ENCODE results near the gene EZR. TPM values are rescaled to one million over a fixed set of nuclear protein-coding genes. Genes with fewer than 3 reads are reported as not detected.

EZR gene
- total and polyA plus RNA-seq, 2 of the 8 experiments (the other 6 are each of a cell fraction or from before 2014, with no cell fraction given): 122 to 286 TPM

DNA sequence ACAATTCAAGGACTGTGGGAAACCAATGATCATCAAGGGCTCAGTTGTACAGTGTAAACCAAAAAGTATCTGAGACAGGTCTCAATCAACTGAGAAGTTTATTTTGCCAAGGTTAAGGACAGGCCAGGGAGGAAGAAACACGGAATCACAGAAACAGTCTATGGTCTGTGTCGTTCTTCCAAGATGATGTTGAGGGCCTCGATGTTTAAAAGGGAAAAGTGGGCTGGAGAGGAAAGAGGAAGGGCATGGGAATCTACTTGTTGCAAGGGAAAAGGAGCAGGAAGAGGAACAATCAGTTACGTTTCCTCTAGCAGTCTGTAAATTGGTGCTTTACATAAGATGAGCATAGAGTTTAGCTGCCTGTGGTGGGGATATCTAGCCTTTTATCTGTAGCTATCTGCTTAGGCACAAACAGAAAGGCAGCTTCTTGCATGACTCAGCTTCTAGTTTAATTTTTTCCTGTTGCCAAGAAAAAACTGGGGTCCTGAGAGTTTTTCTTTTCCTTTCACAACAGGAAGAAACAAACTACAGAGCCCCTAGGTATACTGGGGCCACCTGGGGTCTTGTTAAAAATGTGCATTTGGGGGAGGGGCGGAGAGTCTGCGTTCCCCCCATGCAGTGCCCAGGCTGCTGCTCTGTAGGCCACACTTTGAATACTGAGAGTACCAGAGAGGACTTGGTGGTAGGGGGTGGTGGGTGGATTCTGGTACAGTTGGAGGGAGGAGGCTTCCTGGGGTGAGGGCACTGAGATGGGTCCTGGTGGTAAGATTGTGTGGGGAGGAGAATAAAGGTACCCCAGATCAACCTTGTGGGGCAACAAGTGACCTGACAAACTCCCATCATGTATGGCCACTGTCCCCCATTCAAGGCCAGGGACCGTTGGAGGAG, 35.3 kb upstream of the EZR start (continued):
- TF ChIP-seq, protein P1, sequence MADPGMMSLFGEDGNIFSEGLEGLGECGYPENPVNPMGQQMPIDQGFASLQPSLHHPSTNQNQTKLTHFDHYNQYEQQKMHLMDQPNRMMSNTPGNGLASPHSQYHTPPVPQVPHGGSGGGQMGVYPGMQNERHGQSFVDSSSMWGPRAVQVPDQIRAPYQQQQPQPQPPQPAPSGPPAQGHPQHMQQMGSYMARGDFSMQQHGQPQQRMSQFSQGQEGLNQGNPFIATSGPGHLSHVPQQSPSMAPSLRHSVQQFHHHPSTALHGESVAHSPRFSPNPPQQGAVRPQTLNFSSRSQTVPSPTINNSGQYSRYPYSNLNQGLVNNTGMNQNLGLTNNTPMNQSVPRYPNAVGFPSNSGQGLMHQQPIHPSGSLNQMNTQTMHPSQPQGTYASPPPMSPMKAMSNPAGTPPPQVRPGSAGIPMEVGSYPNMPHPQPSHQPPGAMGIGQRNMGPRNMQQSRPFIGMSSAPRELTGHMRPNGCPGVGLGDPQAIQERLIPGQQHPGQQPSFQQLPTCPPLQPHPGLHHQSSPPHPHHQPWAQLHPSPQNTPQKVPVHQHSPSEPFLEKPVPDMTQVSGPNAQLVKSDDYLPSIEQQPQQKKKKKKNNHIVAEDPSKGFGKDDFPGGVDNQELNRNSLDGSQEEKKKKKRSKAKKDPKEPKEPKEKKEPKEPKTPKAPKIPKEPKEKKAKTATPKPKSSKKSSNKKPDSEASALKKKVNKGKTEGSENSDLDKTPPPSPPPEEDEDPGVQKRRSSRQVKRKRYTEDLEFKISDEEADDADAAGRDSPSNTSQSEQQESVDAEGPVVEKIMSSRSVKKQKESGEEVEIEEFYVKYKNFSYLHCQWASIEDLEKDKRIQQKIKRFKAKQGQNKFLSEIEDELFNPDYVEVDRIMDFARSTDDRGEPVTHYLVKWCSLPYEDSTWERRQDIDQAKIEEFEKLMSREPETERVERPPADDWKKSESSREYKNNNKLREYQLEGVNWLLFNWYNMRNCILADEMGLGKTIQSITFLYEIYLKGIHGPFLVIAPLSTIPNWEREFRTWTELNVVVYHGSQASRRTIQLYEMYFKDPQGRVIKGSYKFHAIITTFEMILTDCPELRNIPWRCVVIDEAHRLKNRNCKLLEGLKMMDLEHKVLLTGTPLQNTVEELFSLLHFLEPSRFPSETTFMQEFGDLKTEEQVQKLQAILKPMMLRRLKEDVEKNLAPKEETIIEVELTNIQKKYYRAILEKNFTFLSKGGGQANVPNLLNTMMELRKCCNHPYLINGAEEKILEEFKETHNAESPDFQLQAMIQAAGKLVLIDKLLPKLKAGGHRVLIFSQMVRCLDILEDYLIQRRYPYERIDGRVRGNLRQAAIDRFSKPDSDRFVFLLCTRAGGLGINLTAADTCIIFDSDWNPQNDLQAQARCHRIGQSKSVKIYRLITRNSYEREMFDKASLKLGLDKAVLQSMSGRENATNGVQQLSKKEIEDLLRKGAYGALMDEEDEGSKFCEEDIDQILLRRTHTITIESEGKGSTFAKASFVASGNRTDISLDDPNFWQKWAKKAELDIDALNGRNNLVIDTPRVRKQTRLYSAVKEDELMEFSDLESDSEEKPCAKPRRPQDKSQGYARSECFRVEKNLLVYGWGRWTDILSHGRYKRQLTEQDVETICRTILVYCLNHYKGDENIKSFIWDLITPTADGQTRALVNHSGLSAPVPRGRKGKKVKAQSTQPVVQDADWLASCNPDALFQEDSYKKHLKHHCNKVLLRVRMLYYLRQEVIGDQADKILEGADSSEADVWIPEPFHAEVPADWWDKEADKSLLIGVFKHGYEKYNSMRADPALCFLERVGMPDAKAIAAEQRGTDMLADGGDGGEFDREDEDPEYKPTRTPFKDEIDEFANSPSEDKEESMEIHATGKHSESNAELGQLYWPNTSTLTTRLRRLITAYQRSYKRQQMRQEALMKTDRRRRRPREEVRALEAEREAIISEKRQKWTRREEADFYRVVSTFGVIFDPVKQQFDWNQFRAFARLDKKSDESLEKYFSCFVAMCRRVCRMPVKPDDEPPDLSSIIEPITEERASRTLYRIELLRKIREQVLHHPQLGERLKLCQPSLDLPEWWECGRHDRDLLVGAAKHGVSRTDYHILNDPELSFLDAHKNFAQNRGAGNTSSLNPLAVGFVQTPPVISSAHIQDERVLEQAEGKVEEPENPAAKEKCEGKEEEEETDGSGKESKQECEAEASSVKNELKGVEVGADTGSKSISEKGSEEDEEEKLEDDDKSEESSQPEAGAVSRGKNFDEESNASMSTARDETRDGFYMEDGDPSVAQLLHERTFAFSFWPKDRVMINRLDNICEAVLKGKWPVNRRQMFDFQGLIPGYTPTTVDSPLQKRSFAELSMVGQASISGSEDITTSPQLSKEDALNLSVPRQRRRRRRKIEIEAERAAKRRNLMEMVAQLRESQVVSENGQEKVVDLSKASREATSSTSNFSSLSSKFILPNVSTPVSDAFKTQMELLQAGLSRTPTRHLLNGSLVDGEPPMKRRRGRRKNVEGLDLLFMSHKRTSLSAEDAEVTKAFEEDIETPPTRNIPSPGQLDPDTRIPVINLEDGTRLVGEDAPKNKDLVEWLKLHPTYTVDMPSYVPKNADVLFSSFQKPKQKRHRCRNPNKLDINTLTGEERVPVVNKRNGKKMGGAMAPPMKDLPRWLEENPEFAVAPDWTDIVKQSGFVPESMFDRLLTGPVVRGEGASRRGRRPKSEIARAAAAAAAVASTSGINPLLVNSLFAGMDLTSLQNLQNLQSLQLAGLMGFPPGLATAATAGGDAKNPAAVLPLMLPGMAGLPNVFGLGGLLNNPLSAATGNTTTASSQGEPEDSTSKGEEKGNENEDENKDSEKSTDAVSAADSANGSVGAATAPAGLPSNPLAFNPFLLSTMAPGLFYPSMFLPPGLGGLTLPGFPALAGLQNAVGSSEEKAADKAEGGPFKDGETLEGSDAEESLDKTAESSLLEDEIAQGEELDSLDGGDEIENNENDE (IDR thresholded peaks at IDR 0.05; ENCODE audit: insufficient replicate concordance, low read length): no peak
- no peak for TF ChIP-seq SIN3A (conservative IDR thresholded peaks at IDR 0.05 in 1 of 2, IDR thresholded peaks at IDR 0.05 in 1 of 2; ENCODE audit: low read depth in 1 of 2, low read length in 2 of 2)
- TF ChIP-seq BCL11A (IDR thresholded peaks at IDR 0.05; ENCODE audit: low read depth in 2 of 2, low read length in 2 of 2): no peak
- TF ChIP-seq CBX5 (IDR thresholded peaks at IDR 0.05; ENCODE audit: low read depth, low read length): no peak
- TF ChIP-seq JUND (IDR thresholded peaks at IDR 0.05; ENCODE audit: low read length): no peak
- no peak for TF ChIP-seq POLR2A (IDR thresholded peaks at IDR 0.05; ENCODE audit: control extremely low read depth in 1 of 2, low read depth in 2 of 2, low read length in 2 of 2)
- TF ChIP-seq NRF1 (IDR thresholded peaks at IDR 0.05; ENCODE audit: low read depth, low read length): no peak
- TF ChIP-seq CEBPB (IDR thresholded peaks at IDR 0.05; ENCODE audit: low read depth, low read length): no peak
- peak; percentile 11; the same call in 1 of the 2 replicates for TF ChIP-seq RBBP5 (IDR thresholded peaks at IDR 0.05; ENCODE audit: borderline replicate concordance, low read depth, low read length)
- no peak for TF ChIP-seq TAF7 (optimal IDR thresholded peaks at IDR 0.05; ENCODE audit: borderline replicate concordance, low read depth, low read length)
